Neutrophil (primary cell): ENCODE measurements around the gene PIK3CD.

Experiments
- H3K27ac ChIP-seq: fragments of 200-600 bp; sonication (generic); 2 replicates; pipeline ENCODE4 v1.5.1; 2016; ENCODE audit warnings: mild to moderate bottlenecking, moderate library complexity
- H3K27me3 ChIP-seq: fragments of 200-600 bp; sonication (generic); 2 replicates; pipeline ENCODE4 v1.6.0; 2016; ENCODE audit warnings: mild to moderate bottlenecking
- H3K36me3 ChIP-seq: fragments of 200-600 bp; sonication (generic); 2 replicates; pipeline ENCODE4 v1.5.1; 2017
- H3K4me1 ChIP-seq, 2 experiments: fragments of 200-600 bp in 1 of 2; sonication (generic) in 1 of 2; 1 replicate in 1 of 2; 2 replicates in 1 of 2; pipeline versions ENCODE4 v1.5.1 to v1.6.1; 2013 to 2016; ENCODE audit warnings: low read depth in 1 of 2, low read length in 1 of 2, mild to moderate bottlenecking in 1 of 2, moderate library complexity in 1 of 2; ENCODE audit not compliant: control insufficient read depth in 1 of 2, insufficient read depth in 1 of 2
- H3K4me3 ChIP-seq, 2 experiments: fragments of 200-600 bp in 1 of 2; sonication (generic) in 1 of 2; 1 replicate in 1 of 2; 2 replicates in 1 of 2; pipeline ENCODE4 v1.5.1; 2013 to 2016; ENCODE audit warnings: low read depth in 1 of 2, low read length in 1 of 2, mild to moderate bottlenecking in 1 of 2, moderate library complexity in 1 of 2
- H3K9me3 ChIP-seq: fragments of 200-600 bp; sonication (generic); 2 replicates; pipeline ENCODE4 v1.5.1; 2016
- CTCF ChIP-seq: fragments of 200-600 bp; sonication (generic); IDR thresholded peaks from 2 replicates; pipeline ENCODE4 v1.5.1; 2016; ENCODE audit warnings: antibody characterized with exemption

Gene PIK3CD

DNA sequence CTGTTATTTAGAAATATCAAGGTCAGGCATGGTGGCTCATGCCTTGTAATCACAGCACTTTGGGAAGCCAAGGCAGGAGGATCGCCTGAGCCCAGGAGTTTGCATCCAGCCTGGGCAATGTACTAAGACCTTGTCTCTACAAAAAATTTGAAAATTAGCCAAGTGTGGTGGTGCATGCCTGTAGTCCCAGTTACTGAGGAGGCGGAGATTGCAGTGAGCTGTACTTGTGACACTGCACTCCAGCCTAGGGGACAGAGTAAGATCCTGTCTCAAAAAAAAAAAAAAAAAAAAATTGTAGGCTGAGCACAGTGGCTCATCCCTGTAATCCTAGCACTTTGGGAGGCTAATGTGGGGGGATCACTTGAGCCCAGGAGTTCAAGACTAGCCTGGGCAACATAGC lies 45.3 kb downstream of the PIK3CD start:
- Histone ChIP-seq H3K4me3 (no peak overlapping the region), H3K36me3 (peaks cover 74% of the 10 kb centered on the region), H3K27me3 (no peaks in the 10 kb centered on the region), H3K4me1 (peaks cover 15 to 23% of the 10 kb centered on the region in 2 experiments), H3K27ac (peak overlapping the region; percentile 10), H3K9me3 (no peaks in the 10 kb centered on the region)
- no peak for TF ChIP-seq CTCF

GRCh38 chr1:9699361-9699760 lies 47.8 kb downstream of the PIK3CD start:
- peaks cover 53% of the 10 kb centered on the region for H3K36me3 ChIP-seq
- peaks cover 31 to 38% of the 10 kb centered on the region in 2 experiments for H3K4me1 ChIP-seq
- TF ChIP-seq CTCF, result no peak
- H3K27ac ChIP-seq, result no peak overlapping the region
- H3K4me3 ChIP-seq, result no peak overlapping the region
- H3K9me3 ChIP-seq, result no peaks in the 10 kb centered on the region
- H3K27me3 ChIP-seq, result no peaks in the 10 kb centered on the region

- Histone ChIP-seq H3K27ac (no peak overlapping the region), H3K4me3 (no peak overlapping the region), H3K4me1 (peaks cover 31 to 38% of the 10 kb centered on the region in 2 experiments), H3K9me3 (no peaks in the 10 kb centered on the region), H3K27me3 (no peaks in the 10 kb centered on the region), H3K36me3 (peaks cover 49% of the 10 kb centered on the region)
- TF ChIP-seq CTCF, result no peak
Measured at GRCh38 chr1:9700340-9700739, 48.8 kb downstream of the PIK3CD start.

GRCh38 chr1:9701665-9702064 lies 50.1 kb downstream of the PIK3CD start:
- H3K36me3 ChIP-seq, result peaks cover 44% of the 10 kb centered on the region
- H3K9me3 ChIP-seq, result no peaks in the 10 kb centered on the region
- H3K4me3 ChIP-seq, result no peak overlapping the region
- no peaks in the 10 kb centered on the region for H3K27me3 ChIP-seq
- peak overlapping the region; percentile 31 for H3K27ac ChIP-seq
- peaks cover 42 to 48% of the 10 kb centered on the region in 2 experiments for H3K4me1 ChIP-seq
- TF ChIP-seq CTCF, result no peak

DNA sequence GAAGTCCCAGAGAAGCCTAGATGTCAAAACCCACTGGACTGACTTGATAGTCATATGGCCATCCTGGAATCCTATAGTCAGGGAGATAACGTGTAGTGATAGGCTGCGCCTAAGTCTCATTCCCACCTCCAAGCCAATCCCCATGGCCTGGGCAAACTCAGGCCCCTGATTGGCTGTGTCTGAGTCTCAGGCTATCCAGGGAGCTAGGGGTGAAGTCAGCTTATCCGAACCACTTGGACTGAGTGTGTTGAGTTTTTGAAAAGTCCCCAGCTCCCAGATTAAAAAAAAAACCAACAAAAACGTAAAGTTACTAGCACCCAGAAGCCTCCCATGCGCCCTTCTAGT lies 51.6 kb downstream of the PIK3CD start:
- Histone ChIP-seq H3K9me3 (no peaks in the 10 kb centered on the region), H3K36me3 (peaks cover 41% of the 10 kb centered on the region), H3K4me1 (peaks cover 56 to 62% of the 10 kb centered on the region in 2 experiments), H3K27ac (peak overlapping the region; percentile 78), H3K27me3 (no peaks in the 10 kb centered on the region), H3K4me3 (no peak overlapping the region)
- TF ChIP-seq CTCF, result no peak

GRCh38 chr1:9703681-9704080 lies 52.1 kb downstream of the PIK3CD start:
- H3K36me3 ChIP-seq, result peaks cover 41% of the 10 kb centered on the region
- no peaks in the 10 kb centered on the region for H3K9me3 ChIP-seq
- H3K4me3 ChIP-seq, result peak overlapping the region in 1 of 2 experiments; percentile 32
- H3K4me1 ChIP-seq, result peaks cover 60 to 66% of the 10 kb centered on the region in 2 experiments
- peak overlapping the region; percentile 78 for H3K27ac ChIP-seq
- no peak for TF ChIP-seq CTCF
- H3K27me3 ChIP-seq, result no peaks in the 10 kb centered on the region
